Daoy (cell line): Measurements from ENCODE around the gene SPR. TPM values are rescaled to one million over a fixed set of nuclear protein-coding genes. Genes with fewer than 3 reads are reported as not detected.
"Not testable (repeated sequence)": the region's sequence is repeated elsewhere in the genome, so short reads cannot be mapped to it uniquely, and the experiment has no call there.

Experiments used
- DNase-seq: peaks from one replicate; pipeline ENCODE4 v3.0.0-alpha.2; 2015; ENCODE audit warnings: low read depth
- total RNA-seq: library from RNA; depleted of rRNA; stranded (reverse); fragments of >200 nt; shearing (Covaris generic); gene quantifications from 2 replicates; pipeline ENCODE4 v1.2.3, GENCODE V29; 2014

SPR gene
- total RNA-seq, 1 experiment from 2014 or later, result 39.1 TPM

GRCh38 chr2:72888438-72889202 is 1.4 kb downstream of the SPR start:
- no peak for DNase-seq

GRCh38 chr2:72889991-72890390 is 2.8 kb downstream of the SPR start:
- DNase-seq, result no peak

DNA sequence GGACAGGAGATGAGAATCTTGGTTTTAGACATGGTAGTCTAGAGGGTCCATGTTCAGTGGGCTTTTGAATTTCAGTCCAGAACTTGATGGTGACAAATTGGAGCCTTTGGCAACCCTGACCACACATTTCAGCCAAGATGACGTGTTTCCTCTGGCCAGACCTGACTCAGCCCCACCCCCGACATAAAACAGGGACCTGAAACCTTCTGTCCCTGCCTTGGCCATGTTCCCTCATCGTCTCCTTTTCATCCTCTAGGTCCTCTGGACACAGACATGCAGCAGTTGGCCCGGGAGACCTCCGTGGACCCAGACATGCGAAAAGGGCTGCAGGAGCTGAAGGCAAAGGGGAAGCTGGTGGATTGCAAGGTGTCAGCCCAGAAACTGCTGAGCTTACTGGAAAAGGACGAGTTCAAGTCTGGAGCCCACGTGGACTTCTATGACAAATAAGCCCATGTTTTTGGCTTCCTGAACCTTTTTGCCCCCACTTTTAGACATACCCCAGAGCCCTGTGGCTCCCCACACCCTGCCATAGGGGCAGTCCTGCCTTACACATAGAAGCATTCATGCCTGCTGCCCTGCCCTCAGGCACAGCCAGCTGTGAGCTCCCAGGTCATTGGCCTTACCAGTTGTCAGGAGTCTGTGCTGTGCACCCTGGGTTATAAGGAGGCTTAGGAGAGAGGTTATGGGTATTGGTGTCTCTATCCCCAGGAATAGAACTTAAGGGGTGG is 4.0 kb downstream of the SPR start:
- no peak for DNase-seq

- peak; percentile 78 for DNase-seq
Measured at GRCh38 chr2:72892506-72893173, 5.4 kb downstream of the SPR start.

GRCh38 chr2:72893594-72894319 is 6.5 kb downstream of the SPR start:
- peak; percentile 72 for DNase-seq

DNA sequence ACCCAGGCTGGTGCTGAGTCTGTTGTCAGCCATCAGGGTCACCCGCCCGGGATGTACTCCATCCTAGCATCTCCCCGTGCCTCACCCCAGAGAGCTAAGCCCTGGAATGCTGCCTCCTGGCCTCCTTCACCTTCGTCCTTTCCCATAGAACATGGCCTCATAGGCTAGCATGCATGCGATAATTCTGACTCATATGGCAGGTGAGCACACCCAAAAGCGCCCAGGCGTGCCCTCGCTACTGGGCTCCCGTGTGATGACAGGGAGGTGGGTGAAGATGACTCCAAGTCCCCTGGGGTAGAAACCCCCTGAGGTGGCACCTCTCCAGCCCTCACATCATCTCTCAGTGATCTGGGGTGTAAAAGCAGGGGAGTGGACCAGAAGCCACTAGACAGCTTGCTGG is 7.3 kb downstream of the SPR start:
- DNase-seq, result no peak

DNA sequence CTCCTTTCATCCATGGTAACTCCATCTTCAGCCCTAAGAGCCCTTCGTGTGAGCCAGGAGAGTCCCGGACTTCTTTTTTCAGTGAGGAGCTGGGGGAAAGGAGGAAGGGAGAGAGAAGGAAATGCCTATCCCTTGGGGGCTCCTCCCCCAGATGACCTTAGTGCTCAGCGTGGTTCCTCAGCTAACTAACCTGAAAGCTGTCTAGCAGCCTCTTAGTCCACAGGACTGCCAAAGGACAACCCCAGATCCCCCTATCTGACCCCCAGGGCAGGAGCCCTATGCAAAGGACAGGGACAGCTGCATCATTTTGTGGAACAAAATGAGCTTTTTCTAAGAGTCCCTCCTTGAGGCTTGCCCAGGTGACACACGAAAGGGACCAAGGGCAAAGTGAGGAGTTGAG is 7.9 kb downstream of the SPR start:
- DNase-seq, result no peak

DNA sequence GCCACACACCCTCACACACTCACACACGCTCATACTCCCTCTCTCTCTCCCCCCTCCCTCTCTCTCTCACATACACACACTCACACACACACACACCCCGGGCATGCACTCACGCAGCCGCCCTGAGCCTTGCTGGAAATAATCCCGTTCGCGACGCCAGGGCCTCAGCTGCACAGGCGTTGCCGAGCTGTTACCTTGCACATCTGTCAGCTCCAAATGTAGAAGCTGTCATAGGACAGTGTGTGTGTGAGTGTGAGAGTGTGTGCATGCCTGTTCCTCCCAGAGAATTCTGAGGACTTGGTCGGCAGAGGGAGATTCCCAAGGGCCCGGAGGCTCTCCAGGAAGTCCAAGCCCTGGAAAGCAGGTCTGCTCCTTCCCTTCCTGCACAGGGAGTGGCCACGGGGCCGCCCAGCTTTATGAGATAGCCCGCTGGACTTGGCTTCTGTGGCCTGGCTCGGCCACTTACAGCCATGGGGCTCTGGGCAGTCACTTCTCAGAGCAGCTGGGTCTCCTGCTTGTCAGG is 8.6 kb downstream of the SPR start:
- DNase-seq, result no peak

DNA sequence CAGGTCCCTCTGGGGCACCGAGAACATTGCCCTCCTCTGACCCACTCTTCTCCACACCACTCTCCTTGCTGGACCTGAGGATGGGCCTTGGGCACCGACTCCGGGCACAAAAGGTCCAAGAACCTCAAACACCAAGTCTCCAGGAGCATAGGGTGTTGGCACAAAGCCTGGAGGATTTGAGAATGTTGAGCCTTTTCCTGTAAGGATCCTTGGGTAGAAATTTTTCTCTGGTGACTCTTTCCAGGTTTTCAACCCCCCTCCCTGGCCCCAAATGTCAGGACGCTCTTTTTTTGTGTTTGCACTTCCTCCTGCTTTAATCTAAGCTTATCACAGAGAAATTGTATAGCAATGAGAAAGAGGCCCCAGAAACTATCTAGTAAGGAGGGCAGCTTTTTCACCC is 9.2 kb downstream of the SPR start:
- DNase-seq, result no peak

- DNase-seq, result no peak
Measured at GRCh38 chr2:72897785-72898584, 10.8 kb downstream of the SPR start.

- no peak for DNase-seq
Measured at GRCh38 chr2:72898585-72898906, 11.3 kb downstream of the SPR start.

DNA sequence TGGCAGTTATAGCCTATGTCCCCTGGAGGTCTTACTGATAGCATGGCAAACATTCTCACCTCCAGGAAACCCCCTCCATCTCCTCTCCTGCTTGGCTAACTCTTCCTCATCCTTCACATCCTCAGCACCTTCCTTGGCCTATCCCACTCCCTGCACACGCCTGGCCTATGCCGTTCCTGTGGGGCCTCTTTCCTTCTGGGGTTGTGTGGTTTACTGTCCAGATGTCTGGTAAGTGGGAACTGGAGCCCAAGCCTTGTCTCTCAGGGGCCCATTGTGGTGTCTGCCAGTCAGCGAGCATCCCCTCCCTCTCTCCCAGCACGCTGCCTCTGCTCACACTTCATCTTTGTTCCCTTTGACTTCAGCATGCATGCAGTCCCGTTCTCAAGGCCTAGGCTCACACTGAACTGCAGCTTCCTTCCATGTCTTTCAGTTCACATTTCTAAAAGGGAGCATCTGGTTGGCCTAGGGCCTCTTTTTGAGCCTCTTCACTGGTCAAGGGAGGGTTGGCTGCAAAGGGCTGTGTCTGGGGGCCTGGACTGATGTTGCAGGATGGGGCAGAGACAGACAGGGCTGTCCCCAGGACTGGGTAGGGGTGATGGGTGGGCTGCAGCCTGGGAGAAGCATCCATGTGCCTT is 13.1 kb downstream of the SPR start:
- DNase-seq, result no peak

GRCh38 chr2:72901426-72901825 is 14.2 kb downstream of the SPR start:
- no peak for DNase-seq

- DNase-seq, result not testable (repeated sequence)
Measured at GRCh38 chr2:72907369-72907768, 20.2 kb downstream of the SPR start.

GRCh38 chr2:72908741-72909140 is 21.5 kb downstream of the SPR start:
- DNase-seq, result no peak

DNA sequence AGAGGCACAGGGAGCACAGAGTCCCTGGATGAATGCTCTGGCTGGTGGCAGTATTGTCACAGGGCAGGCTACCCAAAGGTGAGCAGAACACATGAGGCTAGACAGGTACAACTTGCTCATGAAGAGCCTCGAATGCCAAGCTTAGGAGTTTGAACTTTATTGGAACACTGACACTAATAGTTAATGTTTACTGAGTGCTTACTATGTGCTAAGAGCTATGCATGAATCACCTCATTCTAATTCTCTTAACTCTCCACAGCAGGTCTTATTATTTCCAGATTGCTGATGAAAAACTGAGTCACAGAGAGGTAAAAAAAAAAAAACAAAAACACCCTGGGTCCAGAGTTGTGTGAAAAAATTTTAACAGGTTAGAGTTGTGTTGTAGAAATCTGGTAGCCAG is 24.0 kb downstream of the SPR start:
- no peak for DNase-seq

DNA sequence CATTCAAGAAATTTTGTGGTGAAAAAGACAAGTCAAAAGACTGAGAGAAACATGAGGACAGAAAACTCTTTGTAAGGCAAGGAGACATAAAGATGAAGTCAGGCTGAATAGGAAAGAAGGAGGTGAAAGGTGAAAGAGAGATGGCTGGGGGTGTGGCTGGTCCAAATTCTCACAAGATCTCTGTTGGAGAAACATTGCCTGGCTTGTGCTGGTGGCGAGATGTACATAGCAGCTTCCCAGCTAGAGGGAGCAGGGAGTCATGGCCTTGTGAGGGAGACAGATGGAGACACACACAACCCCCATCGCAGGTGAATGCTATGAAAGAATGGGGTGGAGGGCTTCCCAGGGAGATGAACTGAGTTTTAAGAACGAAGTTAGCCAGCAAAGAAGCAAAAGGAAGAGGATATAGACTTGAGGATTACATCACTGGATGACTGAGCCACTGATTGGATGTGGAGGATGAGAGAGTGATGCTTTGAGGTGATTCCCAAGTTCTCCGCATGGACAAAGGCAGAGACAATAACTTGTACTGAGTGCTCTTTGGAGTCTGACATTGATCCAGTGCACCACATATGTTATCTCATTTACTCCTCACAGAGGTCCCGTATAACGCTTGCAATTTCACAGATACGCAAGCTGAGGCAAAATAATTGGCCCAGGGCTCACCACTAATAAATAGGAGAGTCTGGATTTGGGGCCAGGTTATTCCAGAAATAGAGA is 26.4 kb downstream of the SPR start:
- DNase-seq, result no peak

- DNase-seq, result no peak
Measured at GRCh38 chr2:72914206-72914559, 27.0 kb downstream of the SPR start.

GRCh38 chr2:72914589-72915319 is 27.5 kb downstream of the SPR start:
- no peak for DNase-seq
